GM19035 (cell line): Measurements from ENCODE around the gene RMND5B.
A peak's percentile ranks its signal among the peaks of the same experiment; 100 is the strongest.
"Not testable (repeated sequence)": the region's sequence is repeated elsewhere in the genome, so short reads cannot be mapped to it uniquely, and the experiment has no call there.

Experiments
- ATAC-seq: cut with Tn5 transposase; IDR thresholded peaks from one replicate; pipeline ENCODE4 v1.9.1; 2021; ENCODE audit not compliant: unreplicated experiment

The RMND5B gene

GRCh38 chr5:178130576-178131445 is at the start of gene RMND5B:
TSS of gene RMND5B (plus strand) at chr5:178131014. CDS start at chr5:178138120, 7,106 bp downstream.
- peak; percentile 80 for ATAC-seq

- no peak for ATAC-seq
Measured at GRCh38 chr5:178081571-178082243, 49.1 kb upstream of the RMND5B start.

GRCh38 chr5:178083922-178084321 is 46.9 kb upstream of the RMND5B start:
- ATAC-seq, result no peak

- ATAC-seq, result no peak
Measured at GRCh38 chr5:178085316-178085715, 45.5 kb upstream of the RMND5B start.

- ATAC-seq, result no peak
Measured at GRCh38 chr5:178086266-178086665, 44.5 kb upstream of the RMND5B start.

- not testable (repeated sequence) for ATAC-seq
Measured at GRCh38 chr5:178087199-178087598, 43.6 kb upstream of the RMND5B start.

- no peak for ATAC-seq
Measured at GRCh38 chr5:178090856-178091255, 40.0 kb upstream of the RMND5B start.

- ATAC-seq, result no peak
Measured at GRCh38 chr5:178093134-178093533, 37.7 kb upstream of the RMND5B start.

- ATAC-seq, result no peak
Measured at GRCh38 chr5:178094345-178094744, 36.5 kb upstream of the RMND5B start.

GRCh38 chr5:178098685-178099084 is 32.1 kb upstream of the RMND5B start:
- no peak for ATAC-seq

- ATAC-seq, result no peak
Measured at GRCh38 chr5:178103612-178104011, 27.2 kb upstream of the RMND5B start.

GRCh38 chr5:178104492-178104891 is 26.3 kb upstream of the RMND5B start:
- no peak for ATAC-seq

GRCh38 chr5:178106086-178106485 is 24.7 kb upstream of the RMND5B start:
- no peak for ATAC-seq

- no peak for ATAC-seq
Measured at GRCh38 chr5:178106556-178107239, 24.1 kb upstream of the RMND5B start.

- no peak for ATAC-seq
Measured at GRCh38 chr5:178107756-178108310, 23.0 kb upstream of the RMND5B start.

GRCh38 chr5:178108446-178108845 is 22.4 kb upstream of the RMND5B start:
- no peak for ATAC-seq

GRCh38 chr5:178108966-178109365 is 21.8 kb upstream of the RMND5B start:
- no peak for ATAC-seq

GRCh38 chr5:178110511-178110910 is 20.3 kb upstream of the RMND5B start:
- no peak for ATAC-seq

GRCh38 chr5:178111925-178112324 is 18.9 kb upstream of the RMND5B start:
- ATAC-seq, result no peak

GRCh38 chr5:178112545-178112944 is 18.3 kb upstream of the RMND5B start:
- ATAC-seq, result no peak

- peak; percentile 63 for ATAC-seq
Measured at GRCh38 chr5:178113141-178113787, 17.6 kb upstream of the RMND5B start, which contains the start of gene N4BP3. TSS of gene N4BP3 (plus strand) at chr5:178113532. CDS start at chr5:178119584, 6,052 bp downstream.
